ENCODE data around the gene TMEM256.

TMEM256 gene

GRCh38 chr17:7428557-7428956, 24.7 kb upstream of the TMEM256 start, which contains the start of gene SPEM3:
TSS of gene SPEM3 (plus strand) at chr17:7428857. CDS start at chr17:7428903, 46 bp downstream.
- DNase-seq = no peak

GRCh38 chr17:7427549-7427948, 23.7 kb upstream of the TMEM256 start:
- no peak for DNase-seq

DNA sequence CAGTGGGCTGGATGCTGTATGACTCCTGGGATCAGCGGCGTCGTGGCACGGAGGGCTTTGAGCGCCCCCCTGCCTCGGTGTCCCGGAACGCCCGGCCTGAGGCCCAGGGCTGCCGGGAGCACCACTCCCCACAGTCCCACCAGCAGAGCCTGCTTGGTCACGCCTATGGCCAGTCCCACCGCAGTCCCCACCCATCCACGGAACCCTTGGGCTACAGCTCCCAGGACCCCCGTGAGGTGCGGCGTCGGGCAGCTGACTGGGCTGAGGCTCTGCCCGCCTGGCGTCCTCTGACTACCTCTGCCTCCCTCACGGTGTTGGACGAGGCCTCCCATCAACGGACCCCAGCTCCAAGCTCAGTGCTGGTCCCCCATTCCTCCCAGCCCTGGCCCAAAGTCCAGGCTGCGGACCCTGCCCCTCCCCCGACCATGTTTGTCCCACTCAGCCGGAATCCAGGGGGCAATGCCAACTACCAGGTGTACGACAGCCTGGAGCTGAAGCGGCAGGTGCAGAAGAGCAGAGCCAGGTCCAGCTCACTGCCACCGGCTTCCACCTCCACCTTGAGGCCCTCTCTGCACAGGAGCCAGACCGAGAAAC, 23.1 kb upstream of the TMEM256 start:
- no peak for DNase-seq

DNA sequence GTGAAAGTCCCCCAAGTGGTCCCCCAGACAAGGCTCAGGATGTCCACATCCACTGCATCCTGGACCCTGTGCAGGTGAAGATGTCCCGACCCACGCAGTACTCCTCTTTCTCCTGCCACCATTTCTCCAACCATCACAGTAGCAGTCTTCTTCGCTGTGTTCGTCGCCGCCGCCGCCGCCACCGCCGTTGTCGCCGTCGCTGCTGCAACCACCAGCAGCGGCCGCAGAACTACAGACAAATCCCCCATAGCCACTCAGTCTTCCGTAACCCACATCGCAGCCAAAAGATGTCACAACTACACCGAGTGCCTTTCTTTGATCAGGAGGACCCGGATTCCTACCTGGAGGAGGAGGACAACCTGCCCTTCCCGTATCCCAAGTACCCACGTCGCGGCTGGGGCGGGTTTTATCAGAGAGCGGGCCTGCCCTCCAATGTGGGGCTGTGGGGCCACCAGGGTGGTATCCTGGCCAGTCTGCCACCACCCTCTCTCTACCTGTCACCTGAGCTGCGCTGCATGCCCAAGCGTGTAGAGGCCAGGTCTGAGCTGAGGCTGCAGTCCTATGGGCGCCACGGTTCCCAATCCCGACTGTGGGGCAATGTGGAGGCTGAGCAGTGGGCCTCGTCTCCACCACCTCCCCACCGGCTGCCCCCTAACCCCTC, 22.4 kb upstream of the TMEM256 start:
- no peak for DNase-seq

GRCh38 chr17:7425756-7426155, 21.9 kb upstream of the TMEM256 start:
- DNase-seq = no peak

GRCh38 chr17:7425316-7425715, 21.4 kb upstream of the TMEM256 start, which contains the start of gene SPEM2:
TSS of gene SPEM2 (plus strand) at chr17:7425616. CDS start at chr17:7425689, 73 bp downstream.
- no peak for DNase-seq

DNA sequence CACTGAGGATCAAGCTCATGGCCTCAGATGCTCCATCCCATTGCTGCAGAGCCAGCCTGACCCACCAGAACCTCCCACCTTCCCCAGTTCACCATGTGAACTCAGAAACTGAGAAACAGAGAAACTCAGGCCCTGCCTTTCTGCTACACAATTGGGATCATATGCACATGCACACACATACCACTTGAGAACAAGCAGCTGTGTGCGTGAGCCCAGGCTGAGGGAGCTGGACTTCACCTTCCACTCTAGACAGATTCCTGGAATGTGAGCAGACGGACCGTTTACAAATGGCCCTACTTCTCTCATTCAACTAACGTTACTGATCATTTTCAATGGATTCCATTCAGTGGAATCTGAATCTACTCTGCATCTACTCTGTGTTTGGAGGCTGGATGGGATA, 19.8 kb upstream of the TMEM256 start:
- no peak for DNase-seq

GRCh38 chr17:7421186-7421585, 17.3 kb upstream of the TMEM256 start:
- DNase-seq = no peak

DNA sequence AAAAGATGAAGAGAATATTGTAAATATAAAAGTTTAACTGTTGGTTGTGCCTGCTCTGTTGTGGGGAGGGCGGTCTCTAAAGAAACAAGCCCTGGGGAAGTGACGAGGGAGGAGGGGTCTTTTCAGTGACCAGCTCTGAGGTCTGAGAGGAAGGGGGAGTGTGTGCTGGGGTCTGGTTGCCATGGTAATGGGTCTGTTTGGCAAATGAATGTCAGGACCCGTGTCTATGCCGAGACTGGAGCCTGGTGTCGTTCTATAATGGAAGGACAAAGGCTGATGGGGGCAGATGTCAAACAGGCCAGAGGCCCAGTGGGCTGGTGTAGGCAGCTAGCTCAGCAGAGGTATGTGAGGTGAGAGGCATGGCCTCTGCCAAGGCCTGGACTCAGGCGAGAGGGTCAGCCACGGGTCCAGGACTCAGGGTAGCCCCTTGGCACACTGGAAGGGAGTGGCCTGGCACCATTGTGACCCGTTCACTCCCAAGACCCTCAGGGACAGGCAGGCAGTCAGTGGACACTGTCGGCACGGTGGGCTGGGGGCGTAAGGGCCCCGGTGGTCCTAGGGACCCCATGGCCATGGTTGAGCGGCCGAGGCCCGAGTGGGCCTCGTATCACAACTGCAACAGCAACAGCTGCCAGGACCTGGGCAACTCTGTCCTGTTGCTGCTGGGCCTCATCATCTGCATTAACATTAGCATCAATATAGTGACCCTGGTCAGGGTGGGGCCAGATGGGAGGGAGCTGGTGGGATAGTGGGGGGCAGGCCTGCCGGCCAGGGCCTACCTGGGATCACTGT, 16.1 kb upstream of the TMEM256 start, which contains the start of gene SPEM1:
SPEM1 (plus strand) TSS at position 506 of the 792 bp plus-strand sequence; CDS start at position 567, 61 bp downstream.
- no peak for DNase-seq

- DNase-seq = no peak
These were observed 14.7 kb upstream of the TMEM256 start for GRCh38 chr17:7418472-7419152.

DNA sequence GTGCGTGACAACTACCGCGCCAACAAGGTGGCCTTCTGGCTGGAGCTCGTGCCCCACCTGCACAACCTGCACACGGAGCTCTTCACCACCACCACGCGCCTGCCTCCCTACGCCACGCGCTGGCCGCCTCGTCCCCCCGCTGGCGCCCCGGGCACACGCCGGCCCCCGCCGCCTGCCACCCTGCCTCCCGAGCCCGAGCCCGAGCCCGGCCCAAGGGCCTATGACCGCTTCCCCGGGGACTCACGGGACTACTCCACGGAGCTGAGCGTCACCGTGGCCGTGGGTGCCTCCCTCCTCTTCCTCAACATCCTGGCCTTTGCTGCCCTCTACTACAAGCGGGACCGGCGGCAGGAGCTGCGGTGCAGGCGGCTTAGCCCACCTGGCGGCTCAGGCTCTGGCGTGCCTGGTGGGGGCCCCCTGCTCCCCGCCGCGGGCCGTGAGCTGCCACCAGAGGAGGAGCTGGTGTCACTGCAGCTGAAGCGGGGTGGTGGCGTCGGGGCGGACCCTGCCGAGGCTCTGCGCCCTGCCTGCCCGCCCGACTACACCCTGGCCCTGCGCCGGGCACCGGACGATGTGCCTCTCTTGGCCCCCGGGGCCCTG, 13.3 kb upstream of the TMEM256 start:
- DNase-seq = no peak

DNA sequence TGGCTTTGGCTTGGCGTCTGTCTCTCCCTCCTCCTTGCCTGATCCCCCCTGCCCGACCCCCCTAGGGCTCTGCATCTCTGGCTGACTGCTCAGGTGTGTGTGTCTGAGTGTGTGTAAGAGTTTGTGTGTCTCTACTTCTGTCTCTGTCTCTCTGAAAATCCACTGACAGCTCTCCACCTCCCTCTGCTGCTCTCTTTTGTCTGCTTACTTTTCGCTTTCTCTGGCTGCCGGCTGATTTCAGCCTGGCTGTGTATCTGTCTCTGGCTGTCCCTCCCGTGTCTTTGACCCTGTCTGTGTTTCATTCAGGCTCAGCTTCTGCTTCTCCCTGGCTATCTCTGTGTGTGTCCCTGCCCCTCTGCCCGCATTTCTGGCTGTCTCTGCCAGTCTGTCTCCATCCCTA, 12.4 kb upstream of the TMEM256 start:
- DNase-seq = no peak

DNA sequence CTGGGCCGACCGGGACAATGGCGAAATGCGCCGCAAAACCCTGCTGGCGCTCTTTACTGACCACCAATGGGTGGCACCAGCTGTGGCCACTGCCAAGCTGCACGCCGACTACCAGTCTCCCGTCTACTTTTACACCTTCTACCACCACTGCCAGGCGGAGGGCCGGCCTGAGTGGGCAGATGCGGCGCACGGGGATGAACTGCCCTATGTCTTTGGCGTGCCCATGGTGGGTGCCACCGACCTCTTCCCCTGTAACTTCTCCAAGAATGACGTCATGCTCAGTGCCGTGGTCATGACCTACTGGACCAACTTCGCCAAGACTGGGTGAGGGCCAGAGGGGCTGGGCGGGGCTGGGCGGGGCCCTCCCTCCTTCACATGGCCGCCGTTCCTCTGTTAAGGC, 11.9 kb upstream of the TMEM256 start:
- DNase-seq = no peak

DNA sequence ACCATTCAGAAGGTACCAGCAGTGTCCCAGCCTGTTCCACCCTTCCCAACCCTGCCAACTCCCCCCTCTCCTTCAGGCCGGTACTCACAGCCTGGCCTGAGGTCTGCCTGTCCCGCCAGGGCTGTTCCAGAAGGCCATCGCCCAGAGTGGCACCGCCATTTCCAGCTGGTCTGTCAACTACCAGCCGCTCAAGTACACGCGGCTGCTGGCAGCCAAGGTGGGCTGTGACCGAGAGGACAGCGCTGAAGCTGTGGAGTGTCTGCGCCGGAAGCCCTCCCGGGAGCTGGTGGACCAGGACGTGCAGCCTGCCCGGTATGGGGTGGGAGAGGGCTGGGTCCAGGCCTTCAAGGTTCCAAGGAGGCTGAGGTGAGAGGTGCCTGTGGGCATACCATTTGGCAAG, 10.9 kb upstream of the TMEM256 start:
- DNase-seq = no peak

DNA sequence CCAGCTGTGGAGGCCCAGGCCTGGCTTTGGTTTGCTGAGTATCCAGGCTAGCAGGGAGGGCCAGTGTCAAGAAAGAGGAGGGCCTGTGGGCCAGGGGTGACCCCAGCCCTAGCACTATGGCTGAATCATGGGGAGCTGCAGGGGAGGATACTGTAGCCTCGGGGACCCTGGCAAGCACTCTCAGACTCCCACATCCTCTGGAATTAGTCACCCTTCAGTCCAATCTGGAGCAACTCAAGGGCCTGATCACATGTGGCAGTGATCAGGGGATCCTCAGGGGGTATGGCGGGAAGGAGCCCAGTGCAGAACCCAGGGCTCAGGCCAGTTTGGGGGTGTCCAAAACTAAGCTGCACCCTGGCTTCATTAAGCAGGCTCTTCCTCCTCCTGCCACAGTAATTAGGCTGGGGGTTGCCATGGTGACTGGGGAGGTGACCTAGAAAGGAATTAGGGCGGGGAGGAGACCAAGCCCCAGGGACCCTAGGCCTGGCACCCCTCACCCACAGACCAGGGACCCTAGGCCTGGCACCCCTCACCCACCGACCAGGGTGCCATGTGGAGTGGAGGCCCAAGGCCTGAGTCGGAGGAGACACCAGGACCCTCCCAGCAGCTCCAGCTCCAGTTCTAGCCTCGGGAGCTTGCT, 9.6 kb upstream of the TMEM256 start:
- DNase-seq = no peak

- no peak for DNase-seq
These were observed 7.5 kb upstream of the TMEM256 start for GRCh38 chr17:7411427-7411750.

- no peak for DNase-seq
These were observed 6.9 kb upstream of the TMEM256 start for GRCh38 chr17:7410634-7411426.

DNA sequence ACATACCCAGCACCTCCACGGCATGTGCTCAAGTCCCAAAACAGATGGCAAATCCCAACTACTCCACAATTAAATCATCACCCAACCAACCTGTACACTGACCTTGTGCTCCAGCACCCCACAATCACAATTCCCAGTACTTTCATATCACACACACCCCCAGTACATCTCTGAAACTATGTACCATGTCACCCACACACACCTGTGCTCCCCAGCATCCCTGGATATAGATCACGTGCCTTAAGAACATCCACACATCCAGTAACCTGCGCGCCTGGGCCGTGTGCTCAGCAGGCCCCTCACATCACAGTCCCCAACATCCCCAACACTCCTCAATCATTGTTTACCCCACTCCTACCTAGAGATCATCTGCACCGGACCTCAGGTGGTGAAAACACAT, 5.8 kb upstream of the TMEM256 start:
- no peak for DNase-seq

GRCh38 chr17:7408863-7409262, 5.0 kb upstream of the TMEM256 start:
- DNase-seq = no peak

- no peak for DNase-seq
These were observed 4.4 kb upstream of the TMEM256 start for GRCh38 chr17:7408252-7408727.

GRCh38 chr17:7407485-7408251, 3.8 kb upstream of the TMEM256 start, which contains the start of gene NLGN2:
TSS of gene NLGN2 (plus strand) at chr17:7407845. CDS start at chr17:7408256, 411 bp downstream.
- DNase-seq = no peak
